ENCODE results near the gene CDH10.

DNA sequence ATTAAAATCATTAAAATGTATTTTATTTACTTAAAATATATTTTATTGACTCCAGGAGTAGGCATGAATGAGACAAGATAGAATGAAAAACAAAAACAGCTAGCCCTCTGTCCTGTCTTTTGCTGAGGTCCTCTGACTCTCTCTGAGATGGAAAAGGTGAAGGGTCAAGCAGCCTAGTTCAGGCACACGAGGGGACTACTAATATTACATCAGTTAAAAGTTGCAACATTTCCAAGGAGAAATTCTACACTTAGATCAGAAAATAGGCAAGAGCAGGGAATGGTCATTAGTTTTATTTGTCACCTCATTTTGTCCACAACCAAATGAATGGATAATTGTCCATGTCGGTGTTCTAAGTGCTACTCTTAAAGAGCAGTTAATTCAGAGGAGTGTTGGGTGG, 148.5 kb downstream of the CDH10 start:
- no peak for TF ChIP-seq MYC (IDR thresholded peaks at IDR 0.05; ENCODE audit: low read depth, low read length)
- TF ChIP-seq, protein P1, sequence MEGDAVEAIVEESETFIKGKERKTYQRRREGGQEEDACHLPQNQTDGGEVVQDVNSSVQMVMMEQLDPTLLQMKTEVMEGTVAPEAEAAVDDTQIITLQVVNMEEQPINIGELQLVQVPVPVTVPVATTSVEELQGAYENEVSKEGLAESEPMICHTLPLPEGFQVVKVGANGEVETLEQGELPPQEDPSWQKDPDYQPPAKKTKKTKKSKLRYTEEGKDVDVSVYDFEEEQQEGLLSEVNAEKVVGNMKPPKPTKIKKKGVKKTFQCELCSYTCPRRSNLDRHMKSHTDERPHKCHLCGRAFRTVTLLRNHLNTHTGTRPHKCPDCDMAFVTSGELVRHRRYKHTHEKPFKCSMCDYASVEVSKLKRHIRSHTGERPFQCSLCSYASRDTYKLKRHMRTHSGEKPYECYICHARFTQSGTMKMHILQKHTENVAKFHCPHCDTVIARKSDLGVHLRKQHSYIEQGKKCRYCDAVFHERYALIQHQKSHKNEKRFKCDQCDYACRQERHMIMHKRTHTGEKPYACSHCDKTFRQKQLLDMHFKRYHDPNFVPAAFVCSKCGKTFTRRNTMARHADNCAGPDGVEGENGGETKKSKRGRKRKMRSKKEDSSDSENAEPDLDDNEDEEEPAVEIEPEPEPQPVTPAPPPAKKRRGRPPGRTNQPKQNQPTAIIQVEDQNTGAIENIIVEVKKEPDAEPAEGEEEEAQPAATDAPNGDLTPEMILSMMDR (IDR thresholded peaks at IDR 0.05; ENCODE audit: extremely low read depth in 1 of 2, insufficient read depth in 1 of 2, low read depth in 1 of 2, low read length in 2 of 2): no peak
- TF ChIP-seq POLR2A (IDR thresholded peaks at IDR 0.05; ENCODE audit: low read depth, low read length): no peak
- no peak for TF ChIP-seq FOS (IDR thresholded peaks at IDR 0.05; ENCODE audit: borderline replicate concordance, insufficient read depth, low read length)
- TF ChIP-seq POLR2AphosphoS5 (IDR thresholded peaks at IDR 0.05; ENCODE audit: insufficient read depth, low read depth, low read length): no peak
- TF ChIP-seq, protein P2, sequence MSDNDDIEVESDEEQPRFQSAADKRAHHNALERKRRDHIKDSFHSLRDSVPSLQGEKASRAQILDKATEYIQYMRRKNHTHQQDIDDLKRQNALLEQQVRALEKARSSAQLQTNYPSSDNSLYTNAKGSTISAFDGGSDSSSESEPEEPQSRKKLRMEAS (IDR thresholded peaks at IDR 0.05; ENCODE audit: insufficient read depth, insufficient read length): no peak
- TF ChIP-seq GATA2 (IDR thresholded peaks at IDR 0.05; ENCODE audit: insufficient read depth, insufficient read length, low read depth, low read length): no peak
- TF ChIP-seq JUN (IDR thresholded peaks at IDR 0.05; ENCODE audit: borderline replicate concordance, insufficient read depth, insufficient read length, low read depth): no peak
